PC-3 (cell line): Measurements from ENCODE around the gene CNKSR3.

ENCODE experiments used
- EZH2 ChIP-seq: fragments of 300-600 bp; sonication (generic); IDR thresholded peaks from one replicate; pipeline ENCODE4 v1.6.1; 2017; ENCODE audit warnings: antibody characterized with exemption, mild to moderate bottlenecking, low read length; ENCODE audit not compliant: unreplicated experiment
- TF ChIP-seq, protein P1 (sequence below): fragments of 300-600 bp; sonication (generic); conservative IDR thresholded peaks from 2 replicates; pipeline ENCODE4 v1.5.1; 2017; ENCODE audit warnings: antibody characterized with exemption, low read depth, mild to moderate bottlenecking, low read length

DNA sequence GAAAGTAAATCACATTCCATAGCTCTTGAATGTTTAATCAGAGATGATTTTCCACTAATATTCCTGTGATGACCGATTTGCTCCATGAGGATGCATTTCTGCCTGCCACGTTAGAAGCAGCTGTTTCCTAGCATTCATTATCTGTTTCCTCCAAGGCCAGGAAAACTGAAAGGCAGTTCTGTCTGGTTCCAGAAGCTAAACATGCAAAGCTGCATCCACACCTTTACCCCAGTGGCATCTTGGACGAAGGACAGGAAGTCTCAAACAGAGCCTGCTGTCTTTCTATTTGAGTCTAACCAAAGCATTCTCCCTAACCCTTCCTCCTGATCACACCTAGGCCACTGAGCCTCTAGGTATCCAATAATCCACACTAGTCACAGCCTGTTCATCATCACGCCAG, 27.6 kb downstream of the CNKSR3 start:
- no peak for TF ChIP-seq EZH2
- TF ChIP-seq, protein P1, sequence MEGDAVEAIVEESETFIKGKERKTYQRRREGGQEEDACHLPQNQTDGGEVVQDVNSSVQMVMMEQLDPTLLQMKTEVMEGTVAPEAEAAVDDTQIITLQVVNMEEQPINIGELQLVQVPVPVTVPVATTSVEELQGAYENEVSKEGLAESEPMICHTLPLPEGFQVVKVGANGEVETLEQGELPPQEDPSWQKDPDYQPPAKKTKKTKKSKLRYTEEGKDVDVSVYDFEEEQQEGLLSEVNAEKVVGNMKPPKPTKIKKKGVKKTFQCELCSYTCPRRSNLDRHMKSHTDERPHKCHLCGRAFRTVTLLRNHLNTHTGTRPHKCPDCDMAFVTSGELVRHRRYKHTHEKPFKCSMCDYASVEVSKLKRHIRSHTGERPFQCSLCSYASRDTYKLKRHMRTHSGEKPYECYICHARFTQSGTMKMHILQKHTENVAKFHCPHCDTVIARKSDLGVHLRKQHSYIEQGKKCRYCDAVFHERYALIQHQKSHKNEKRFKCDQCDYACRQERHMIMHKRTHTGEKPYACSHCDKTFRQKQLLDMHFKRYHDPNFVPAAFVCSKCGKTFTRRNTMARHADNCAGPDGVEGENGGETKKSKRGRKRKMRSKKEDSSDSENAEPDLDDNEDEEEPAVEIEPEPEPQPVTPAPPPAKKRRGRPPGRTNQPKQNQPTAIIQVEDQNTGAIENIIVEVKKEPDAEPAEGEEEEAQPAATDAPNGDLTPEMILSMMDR: no peak
